HG03039 (cell line): ENCODE data around the gene ZBTB5.
"Not testable (repeated sequence)": the region's sequence is repeated elsewhere in the genome, so short reads cannot be mapped to it uniquely, and the experiment has no call there.

Source experiments
- ATAC-seq: cut with Tn5 transposase; IDR thresholded peaks from one replicate; pipeline ENCODE4 v1.9.1; 2021; ENCODE audit warnings: mild to moderate bottlenecking, moderate library complexity; ENCODE audit not compliant: unreplicated experiment

The ZBTB5 gene, protein sequence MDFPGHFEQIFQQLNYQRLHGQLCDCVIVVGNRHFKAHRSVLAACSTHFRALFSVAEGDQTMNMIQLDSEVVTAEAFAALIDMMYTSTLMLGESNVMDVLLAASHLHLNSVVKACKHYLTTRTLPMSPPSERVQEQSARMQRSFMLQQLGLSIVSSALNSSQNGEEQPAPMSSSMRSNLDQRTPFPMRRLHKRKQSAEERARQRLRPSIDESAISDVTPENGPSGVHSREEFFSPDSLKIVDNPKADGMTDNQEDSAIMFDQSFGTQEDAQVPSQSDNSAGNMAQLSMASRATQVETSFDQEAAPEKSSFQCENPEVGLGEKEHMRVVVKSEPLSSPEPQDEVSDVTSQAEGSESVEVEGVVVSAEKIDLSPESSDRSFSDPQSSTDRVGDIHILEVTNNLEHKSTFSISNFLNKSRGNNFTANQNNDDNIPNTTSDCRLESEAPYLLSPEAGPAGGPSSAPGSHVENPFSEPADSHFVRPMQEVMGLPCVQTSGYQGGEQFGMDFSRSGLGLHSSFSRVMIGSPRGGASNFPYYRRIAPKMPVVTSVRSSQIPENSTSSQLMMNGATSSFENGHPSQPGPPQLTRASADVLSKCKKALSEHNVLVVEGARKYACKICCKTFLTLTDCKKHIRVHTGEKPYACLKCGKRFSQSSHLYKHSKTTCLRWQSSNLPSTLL

DNA sequence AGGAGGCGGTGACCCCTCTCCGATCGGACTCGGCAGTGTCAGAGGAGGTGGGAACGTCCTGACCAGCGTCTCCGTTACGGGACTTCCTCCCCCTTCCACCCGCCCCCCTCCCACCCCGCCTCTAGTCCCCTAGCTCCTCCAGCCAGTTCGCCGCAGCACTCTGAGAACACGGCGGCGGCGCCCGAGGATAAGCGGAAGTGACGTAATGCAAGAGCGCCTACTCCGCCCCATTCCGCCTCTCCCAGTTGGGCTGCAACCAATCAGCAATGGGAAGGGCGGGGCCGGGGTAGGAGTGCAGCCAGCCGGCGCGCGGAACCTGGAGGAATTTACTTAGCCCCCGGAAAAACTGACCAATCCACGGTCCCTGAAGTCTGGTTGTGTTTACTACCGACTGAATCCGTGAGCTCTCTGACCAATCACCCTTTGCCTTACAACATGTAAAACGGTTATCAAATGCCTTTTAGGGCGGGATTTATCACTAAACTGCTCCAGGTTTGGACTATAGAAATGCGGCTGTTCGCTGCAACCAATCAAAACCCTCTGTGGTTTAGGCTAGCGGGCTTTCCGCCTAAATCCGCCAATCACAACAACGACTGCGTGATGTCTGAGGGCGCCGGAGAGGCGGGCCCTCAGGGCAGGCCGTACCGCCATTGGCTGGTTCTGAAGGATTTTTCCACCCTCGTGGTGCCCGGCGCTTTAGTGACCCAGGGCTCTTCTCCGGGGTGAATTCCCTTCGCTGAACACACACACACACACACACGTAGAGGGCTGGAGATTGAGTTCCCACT lies at the start of gene ZBTB5:
ZBTB5 (minus strand) TSS at position 202 of the 788 bp plus-strand sequence. CDS start 22,899 bp downstream, outside the sequence.
- ATAC-seq, result peak; percentile 75

DNA sequence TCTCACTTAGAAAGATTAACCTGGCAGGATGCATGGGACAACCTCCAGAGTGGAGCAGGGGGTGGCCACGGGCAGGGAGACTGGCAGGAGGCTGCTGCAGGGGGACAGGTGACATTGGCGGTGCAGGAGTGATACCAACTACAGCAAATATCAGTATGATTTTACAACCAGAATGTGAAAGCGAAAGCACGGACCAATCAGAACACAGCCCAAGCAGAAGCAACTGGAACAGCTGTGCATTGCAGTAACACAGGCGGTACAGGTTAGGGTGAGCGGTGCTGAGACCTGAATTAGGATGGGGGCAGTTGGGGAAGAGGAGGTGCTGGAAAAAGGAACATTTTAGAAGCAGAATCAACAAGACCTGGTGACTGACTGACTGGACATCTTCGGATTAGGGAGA lies 49.7 kb upstream of the ZBTB5 start:
- ATAC-seq, result no peak

DNA sequence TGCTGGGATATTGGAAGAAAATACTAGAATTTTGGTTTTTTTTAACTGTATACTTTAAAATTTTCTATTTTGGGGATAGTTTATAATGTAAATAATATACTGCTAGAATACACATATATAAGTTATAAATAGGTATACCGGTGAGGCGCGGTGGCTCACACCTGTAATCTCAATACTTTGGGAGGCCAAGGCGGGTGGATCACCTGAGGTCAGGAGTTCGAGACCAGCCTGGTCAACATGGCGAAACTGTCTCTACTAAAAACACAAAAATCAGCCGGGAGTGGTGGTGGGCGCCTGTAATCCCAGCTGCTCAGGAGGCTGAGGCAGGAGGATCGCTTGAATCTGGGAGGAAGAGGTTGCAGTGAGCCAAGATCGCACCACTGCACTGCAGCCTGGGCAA lies 49.2 kb upstream of the ZBTB5 start:
- ATAC-seq, result not testable (repeated sequence)

DNA sequence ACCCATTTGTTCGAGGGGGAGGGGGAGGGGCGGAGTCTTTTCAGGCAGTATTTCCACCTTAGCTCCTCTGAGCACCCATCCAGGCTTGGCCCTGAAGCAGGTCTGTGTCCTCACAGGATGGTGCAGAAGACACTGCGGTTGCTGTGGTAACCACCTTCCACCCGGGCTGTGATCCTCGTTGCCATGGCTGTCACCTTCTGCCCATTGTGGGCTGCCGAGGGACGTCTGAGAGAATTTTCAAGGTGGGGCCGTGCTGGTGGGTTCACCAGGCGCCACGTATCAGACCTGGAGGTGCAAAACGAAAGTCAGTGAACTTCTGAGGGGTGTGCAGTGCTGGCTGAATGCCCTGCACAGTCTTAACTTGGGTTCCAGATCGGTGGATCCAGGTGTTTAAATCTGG lies 47.2 kb upstream of the ZBTB5 start:
- ATAC-seq, result no peak

DNA sequence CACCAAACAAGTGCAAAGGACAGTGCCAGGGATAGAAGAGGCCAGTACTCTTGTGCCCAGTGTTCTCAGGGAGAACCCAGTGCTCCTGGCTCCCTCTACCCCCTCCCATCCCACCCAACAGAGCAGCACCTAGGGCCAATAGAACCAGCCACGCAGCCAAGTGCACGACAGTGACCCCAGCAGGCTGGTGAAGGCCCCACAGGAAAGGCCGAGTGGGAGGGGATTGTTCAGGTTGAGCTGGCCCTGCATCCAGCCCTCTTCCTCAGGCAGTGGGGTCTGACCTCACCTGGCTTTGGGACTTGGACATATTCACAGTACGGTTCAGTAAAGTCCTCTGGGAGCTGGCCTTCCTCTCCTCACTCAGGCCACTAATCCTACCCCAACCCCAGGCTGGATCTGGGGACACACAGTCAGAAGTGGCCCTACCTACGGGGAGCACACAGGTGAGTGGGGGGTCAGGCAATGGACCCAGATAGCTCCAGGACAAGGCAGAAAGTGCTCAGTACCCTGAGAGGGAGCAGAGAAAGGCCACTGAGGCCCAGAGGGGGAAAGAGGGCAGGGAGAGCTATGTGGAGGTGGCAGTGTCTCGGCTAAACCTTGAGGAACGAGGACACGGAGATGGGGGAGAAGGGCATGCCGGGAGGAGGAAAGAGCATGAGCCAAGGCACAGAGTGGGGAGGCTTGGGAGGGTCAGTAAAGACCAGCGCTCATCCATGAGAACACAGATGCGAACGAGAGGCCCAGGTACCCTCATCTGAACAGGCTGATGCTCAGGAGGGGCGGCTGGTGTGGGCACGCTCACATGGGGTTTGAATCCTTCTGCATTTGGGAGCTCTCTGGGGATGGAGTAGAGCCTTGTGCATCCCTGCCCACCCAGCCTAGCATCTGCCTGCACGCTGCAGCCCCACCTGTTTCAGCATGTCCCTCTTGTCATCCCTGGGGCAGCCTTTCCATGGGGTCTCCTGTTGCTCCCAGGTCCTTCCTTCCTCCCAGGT lies 46.1 kb upstream of the ZBTB5 start:
- no peak for ATAC-seq

DNA sequence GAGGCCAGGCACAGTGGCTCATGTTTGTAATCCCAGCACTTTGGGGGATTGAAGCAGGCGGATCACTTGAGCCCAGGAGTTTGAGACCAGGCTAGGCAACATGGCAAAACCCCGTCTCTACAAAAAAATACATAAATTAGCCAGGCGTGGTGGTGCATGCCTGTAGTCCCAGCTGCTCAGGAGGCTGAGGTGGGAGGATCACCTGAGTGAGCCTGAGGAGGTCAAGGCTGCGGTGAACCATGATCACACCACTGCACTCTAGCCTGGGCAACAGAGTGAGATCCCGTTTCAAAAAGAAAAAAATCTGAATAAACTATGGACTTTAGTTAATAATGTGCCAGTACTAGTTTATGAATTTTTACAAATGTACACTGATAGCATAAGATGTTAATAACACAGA lies 44.8 kb upstream of the ZBTB5 start:
- ATAC-seq, result not testable (repeated sequence)

DNA sequence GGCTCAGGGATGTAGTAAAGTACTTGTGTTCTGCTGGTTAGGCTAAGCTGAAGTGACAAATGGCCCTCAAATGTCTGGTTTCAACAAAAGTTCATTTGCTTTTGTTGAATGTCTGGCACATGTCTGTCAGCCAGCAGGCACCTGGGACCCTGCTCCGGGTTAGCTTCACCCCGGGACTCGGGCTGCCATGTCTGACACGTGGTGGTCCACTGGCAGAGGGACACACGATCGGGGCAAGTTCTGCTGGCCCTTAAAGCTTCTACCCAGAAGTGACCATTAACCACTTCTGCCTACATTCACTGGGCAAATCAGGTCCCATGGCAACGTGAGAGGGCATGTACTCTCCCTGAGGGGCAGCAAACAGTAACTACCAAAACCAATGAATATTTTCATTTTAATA lies 44.3 kb upstream of the ZBTB5 start:
- no peak for ATAC-seq

DNA sequence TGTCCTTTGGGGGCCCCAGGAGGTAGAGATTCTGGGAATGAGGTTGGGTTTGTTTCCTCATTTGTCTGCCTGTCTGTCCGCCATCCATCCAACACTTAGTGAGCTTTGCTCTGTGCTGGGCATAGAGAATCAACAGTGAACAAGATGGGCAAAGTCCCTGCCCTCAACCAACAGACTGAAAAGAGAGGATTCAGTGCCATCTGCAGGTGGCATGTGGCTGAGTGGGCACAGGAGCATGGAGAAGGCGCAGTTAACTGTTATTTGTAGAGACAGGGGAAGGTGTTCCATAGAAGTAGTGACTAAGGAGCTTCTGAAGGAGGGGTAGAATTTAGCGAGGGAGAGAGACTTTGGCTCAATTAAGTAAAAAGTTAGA lies 43.6 kb upstream of the ZBTB5 start:
- no peak for ATAC-seq

DNA sequence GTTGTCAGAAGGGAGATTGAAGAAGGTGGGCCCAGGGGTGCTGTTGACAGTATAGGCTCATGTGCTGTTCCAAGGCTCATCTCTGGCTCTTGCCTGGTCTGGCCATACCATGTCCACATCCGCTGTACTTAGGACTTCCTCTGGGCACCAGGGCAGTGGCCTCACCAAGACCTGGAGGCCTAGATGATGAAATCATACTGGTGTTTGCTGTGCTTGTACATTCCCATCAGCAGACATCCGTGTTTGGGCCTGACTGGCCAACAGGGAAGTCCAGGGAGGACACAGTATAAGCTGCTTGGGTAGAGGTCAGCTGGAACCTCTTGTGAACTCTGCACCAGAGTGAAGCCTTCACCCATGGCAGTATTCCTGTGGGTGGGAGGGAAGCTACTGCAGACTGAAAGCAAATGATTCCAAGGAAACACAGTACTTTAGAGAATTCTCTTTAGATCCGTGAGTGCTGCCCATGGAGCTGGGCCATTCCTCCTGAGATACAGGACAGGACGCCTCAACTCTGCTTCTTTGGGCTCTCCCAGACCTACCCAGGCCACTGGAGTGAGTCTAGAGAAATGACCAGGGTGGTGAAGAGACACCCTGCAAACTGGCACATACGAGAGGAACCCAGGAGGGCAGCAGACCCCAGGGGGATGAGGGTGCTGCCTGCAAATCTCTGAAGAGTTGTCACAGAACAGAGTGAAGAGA lies 43.0 kb upstream of the ZBTB5 start:
- ATAC-seq, result no peak

DNA sequence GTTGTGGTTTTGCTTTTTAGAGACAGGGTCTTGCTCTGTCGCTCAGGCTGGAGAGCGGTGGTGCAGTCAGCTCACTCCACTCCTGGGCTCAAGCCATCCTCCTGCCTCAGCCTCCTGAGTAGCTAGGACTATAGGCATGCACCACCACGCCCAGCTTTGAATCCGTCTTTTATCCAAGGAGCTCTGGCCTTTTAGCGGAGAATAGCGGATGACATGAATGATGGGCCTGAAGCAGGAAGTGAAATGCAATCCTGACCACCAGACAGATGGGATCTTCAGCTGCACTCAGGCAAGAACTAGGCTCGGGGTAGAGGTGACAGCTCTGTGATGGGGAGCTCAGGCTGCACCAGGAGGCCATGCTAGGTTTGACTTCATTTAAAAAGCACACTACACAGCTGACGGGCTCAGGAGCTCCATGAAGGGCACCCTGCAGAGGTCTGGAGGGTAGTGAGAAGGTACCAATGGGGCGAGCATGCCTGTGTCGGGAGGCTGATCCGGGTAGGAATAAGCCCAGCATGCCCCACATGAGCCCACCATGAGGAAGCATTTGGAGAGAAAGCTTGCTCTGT lies 42.4 kb upstream of the ZBTB5 start:
- ATAC-seq, result no peak

DNA sequence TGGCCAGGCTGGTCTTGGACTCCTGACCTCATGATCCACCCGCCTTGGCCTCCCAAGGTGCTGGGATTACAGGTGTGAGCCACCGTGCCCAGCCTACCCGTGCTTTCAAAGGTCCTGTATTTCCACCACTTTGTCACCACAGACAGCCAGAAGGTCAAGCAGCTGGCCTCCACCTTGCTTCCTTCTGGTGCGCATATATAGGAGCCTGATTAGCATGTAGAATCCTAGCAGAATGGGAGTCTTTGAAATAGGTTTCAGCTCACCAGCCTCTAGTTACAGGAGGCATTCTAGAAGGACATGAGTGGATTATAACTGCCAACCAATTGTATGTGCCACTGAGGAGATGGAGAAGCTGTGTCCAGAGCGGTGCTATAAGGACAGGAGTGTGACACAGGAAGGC lies 39.4 kb upstream of the ZBTB5 start:
- ATAC-seq, result no peak

DNA sequence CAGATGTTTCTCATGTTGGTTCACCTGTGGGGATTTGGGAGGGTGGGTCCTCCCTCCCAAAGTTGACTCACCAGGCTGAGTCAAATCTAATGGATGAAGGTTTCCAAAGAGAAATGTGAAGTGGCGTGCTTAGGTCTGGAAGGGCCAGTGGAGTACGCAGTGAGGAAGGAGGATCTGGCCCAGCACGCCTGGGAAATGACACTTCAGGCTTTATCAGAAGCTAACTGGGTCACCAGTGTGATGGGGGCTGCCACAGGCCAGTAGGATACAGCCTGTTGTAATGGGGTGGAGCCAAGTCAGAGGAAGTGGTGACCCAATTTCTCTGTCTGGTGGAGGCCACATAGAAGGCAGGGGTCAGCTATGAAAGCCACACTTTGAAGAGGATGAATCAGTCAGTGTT lies 38.5 kb upstream of the ZBTB5 start:
- no peak for ATAC-seq

DNA sequence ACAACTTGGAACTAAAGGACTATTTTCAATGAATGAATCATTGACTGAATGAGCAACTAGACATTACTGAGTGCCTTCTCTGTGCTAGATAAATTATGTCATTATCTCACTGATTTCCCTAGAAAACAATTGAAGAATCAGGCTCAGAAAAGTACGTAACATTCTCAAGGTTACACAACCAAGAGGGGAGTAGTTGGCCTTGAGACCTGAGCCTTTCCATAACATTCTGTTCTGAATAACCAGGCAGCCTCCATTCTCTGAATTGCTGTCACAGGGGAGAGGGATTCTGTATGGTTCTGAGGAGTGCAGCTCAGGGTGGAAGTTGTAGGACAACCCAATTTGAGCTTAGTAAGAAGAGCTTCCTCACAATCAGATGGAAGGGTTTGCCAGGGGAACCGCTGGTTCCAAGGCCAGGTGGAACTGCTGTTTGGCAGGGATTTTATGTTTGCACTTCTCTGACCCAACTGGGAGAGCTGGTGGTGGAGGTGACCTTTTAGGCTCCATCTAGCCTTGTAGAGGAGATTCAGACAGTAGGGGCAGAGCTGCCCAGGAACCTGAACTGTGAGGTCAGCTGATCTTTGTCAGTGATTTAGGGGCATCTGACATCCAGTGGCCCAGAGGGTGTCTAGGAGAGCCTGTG lies 36.8 kb upstream of the ZBTB5 start:
- no peak for ATAC-seq

DNA sequence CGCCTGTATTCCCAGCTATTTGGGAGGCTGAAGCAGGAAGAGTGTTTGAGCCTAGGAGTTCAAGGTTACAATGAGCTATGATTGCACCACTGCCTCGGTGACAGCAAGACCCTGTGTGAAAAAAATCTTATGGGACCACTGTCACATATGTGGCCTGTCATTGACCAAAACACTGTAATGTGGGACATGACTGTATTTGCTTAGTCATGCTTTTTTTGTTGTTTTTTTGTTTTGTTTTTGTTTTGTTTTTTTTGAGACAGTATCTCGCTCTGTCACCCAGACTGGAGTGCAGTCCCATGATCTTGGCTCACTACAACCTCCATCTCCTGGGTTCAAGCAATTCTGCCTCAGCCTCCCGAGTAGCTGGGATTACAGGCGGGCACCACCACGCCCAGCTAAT lies 34.0 kb upstream of the ZBTB5 start:
- no peak for ATAC-seq

DNA sequence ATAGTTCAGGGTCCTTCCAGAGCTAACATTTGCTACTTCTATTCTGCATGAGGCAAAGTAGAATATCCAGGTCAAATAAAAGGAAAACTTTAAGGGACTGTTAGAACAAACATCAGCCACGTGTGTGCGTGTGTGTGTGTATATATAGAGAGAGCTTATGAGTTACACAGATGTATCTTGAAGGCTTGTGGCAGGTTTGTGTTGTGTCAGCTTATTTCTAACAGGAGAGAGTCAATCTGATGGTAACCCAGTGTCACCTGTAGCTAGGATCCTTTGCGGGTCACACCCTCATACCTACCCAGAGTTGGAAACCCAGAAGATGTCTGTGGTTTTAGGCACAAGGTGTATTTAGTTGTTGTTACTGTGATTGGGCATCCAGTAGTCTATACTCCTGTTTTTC lies 33.2 kb upstream of the ZBTB5 start:
- no peak for ATAC-seq

DNA sequence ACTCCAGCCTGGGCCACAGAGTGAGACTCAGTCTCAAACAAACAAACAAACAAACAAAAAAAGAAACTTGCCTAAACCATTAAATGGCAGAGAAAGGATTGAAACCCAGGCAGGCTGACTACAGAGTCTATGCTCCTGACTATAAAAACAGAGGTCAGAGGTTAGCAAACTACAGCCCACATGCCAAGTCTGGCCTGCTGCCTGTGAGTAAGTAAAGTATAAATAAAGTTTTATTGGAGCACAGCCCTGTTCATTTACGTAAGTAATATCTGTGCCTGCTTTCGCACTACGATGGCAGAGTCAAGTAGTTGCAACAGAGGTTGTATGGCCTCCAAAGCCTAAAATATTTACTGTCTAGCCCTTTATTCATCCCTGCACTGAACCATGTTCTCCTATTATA lies 32.1 kb upstream of the ZBTB5 start:
- ATAC-seq, result no peak

DNA sequence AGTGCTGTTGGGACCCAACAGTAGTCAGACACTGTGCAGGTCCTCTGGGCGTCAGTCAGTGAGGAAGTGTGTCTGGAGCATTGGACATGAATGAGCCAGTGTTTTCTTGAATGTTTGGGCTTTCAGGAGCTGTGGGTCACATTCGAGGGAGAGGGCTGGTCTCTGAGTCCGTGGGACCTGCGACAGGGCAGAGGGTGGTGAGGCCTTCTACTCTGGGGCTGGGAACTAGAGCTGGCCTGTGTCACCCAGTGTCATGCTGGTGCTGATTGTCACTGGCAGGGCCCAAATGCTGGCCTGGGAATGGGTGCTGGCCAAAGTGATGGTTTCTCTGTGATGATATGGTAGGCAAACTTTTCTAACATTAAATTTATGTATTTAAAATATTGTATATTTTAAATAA lies 30.8 kb upstream of the ZBTB5 start:
- ATAC-seq, result no peak

DNA sequence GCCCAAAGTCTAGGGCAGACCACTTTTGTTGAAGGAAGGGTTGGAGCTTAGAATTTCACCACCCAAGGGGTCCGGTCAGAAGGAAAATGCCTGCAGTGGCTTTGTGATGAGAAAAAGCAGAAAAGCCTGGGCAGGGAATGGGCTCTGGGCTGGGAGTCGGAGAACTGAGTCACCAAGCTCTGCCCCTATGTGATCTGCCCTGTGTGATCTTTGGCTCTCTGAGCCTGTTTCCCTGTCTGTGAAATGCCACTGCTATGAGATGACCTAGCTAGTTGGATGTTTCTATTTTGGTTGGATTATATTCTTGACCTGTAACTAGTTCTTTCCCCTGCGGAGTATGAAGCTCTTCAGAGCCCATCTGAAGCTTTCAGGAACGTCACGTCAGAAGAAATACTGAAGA lies 30.3 kb upstream of the ZBTB5 start:
- ATAC-seq, result no peak

DNA sequence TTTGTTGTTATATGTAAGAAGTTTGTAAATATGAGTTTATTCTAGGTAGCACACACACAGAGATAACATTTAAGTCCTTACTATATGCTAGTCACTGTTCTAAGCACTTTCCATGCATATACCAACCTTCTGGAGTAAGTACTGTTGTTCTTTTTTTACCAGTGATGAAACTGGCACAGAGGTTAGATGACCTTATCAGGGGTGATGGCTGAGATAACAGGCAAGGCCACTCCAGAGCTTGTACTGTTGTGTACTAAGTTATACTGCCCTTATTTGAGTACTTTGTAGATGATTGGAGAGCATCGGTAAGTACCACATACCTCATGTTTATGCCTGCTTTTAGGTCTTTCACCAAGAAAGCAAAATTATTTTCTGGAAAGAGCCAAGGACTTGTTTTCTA lies 26.7 kb upstream of the ZBTB5 start:
- ATAC-seq, result no peak
